ENCODE measurements around the gene DLG2.

GRCh38 chr11:84313830-84314359 lies 1313.2 kb downstream of the DLG2 start:
- TF ChIP-seq EP300 (IDR thresholded peaks at IDR 0.05) (no peak), CTCF (IDR thresholded peaks at IDR 0.05) (no peak)

Data from tibial nerve (tissue), 4 donors.